Osteocyte (in vitro differentiated cells): ENCODE data around the gene DDIAS. TPM values are rescaled to one million over a fixed set of nuclear protein-coding genes. Genes with fewer than 3 reads are reported as not detected.
A peak's percentile ranks its signal among the peaks of the same experiment; 100 is the strongest.
"Not testable (repeated sequence)": the region's sequence is repeated elsewhere in the genome, so short reads cannot be mapped to it uniquely, and the experiment has no call there.

Source experiments
- DNase-seq: peaks from one replicate; pipeline ENCODE4 v3.0.0; 2021; ENCODE audit warnings: mixed read lengths; ENCODE audit not compliant: unreplicated experiment; ENCODE audit errors: extremely low spot score
- H3K27ac Mint-ChIP-seq: one replicate; pipeline ENCODE4 v1.8.0; 2021; ENCODE audit warnings: mild to moderate bottlenecking, mixed read lengths; ENCODE audit not compliant: unreplicated experiment
- H3K27me3 Mint-ChIP-seq: one replicate; pipeline ENCODE4 v1.8.0; 2021; ENCODE audit warnings: mixed read lengths; ENCODE audit not compliant: unreplicated experiment
- H3K36me3 Mint-ChIP-seq: one replicate; pipeline ENCODE4 v1.8.0; 2021; ENCODE audit warnings: mixed read lengths; ENCODE audit not compliant: unreplicated experiment
- H3K4me1 Mint-ChIP-seq: one replicate; pipeline ENCODE4 v1.8.0; 2021; ENCODE audit warnings: mixed read lengths; ENCODE audit not compliant: unreplicated experiment
- H3K4me3 Mint-ChIP-seq: one replicate; pipeline ENCODE4 v1.8.0; 2021; ENCODE audit warnings: mild to moderate bottlenecking, moderate library complexity, mixed read lengths; ENCODE audit not compliant: unreplicated experiment
- H3K9me3 Mint-ChIP-seq: one replicate; pipeline ENCODE4 v1.8.0; 2021; ENCODE audit warnings: mixed read lengths; ENCODE audit not compliant: unreplicated experiment
- long read RNA-seq: library from polyadenylated mRNA; unstranded; transcript quantifications from one replicate; pipeline ENCODE4 v2.0.0, GENCODE V29; 2021
- total RNA-seq: library from RNA; stranded (reverse); gene quantifications from 2 replicates; pipeline ENCODE4 v1.2.1, GENCODE V29; 2021
- TF ChIP-seq, protein P1 (sequence below): fragments of 200-600 bp; sonication (generic); IDR thresholded peaks from 2 replicates; pipeline ENCODE4 v1.5.0; 2021; ENCODE audit warnings: antibody characterized with exemption, mild to moderate bottlenecking, moderate library complexity

DDIAS gene, protein sequence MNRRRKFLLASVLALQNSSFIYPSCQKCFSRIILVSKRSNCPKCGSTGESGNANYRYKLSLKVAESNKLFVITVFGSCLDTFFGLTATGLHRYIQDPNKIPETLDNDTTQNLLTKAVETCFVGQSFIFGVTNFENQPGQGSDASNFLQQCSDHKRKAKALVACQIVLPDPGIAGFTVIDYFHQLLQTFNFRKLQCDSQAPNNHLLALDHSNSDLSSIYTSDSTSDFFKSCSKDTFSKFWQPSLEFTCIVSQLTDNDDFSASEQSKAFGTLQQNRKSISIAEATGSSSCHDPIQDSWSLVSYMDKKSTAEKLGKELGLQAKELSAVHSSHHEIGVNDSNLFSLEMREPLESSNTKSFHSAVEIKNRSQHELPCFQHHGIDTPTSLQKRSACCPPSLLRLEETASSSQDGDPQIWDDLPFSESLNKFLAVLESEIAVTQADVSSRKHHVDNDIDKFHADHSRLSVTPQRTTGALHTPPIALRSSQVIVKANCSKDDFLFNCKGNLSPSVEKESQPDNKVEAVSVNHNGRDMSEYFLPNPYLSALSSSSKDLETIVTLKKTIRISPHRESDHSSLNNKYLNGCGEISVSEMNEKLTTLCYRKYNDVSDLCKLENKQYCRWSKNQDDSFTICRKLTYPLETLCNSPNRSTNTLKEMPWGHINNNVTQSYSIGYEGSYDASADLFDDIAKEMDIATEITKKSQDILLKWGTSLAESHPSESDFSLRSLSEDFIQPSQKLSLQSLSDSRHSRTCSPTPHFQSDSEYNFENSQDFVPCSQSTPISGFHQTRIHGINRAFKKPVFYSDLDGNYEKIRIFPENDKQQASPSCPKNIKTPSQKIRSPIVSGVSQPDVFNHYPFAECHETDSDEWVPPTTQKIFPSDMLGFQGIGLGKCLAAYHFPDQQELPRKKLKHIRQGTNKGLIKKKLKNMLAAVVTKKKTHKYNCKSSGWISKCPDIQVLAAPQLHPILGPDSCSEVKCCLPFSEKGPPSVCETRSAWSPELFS
- total RNA-seq, result 2.5 and 2.9 TPM in 2 replicates
- long read RNA-seq, transcript DDIAS-211 (6 exons, 3,533 nt), result major isoform, 7 of 12 reads
- long read RNA-seq, partial matches to known transcripts, result 0 of 12 reads
- long read RNA-seq, other reads (novel, unspliced or antisense), result 1 of 12 reads

DNA sequence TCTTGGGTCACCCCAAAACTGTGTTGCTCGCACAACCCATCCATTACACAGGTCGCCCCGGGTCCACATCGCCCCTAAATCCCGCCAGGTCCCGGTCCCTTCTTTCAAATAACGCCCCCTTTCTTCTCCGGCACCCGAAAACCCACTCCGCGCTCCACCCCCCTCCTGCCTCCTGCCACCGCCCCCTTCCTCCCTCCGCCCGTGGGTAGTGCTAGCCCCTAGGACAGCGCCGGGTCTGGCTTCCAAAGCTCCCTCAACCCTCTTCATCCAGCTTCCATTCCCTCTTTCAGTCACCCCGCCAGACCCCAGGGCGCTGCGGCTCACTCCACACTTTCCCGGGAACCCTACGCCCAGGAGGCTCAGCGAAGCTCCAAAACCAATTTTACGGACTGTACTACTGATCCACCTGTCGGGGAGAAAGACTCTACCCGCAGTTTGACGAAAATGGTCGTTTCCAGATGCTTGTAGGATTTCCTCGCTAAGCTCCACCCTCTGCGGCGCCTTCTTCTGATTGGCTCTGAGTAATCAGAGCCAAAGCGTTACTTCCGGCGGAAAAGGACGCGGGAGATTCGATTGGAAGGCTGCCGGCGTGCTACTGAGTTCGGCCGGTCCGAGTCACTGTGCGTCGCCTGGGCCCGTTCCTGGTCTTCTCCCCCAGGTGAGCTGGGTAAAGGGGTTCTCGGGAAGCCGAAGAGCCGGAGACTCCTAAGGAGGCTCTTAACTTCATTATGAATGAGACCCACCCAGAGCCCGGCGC lies at the start of gene DDIAS:
Gene DDIAS, plus strand, starts transcription at position 572 of the 757 bp plus-strand sequence. CDS start 13,003 bp downstream, outside the sequence.
- Mint-ChIP-seq H3K36me3 (no peaks in the 10 kb centered on the region), H3K27me3 (no peaks in the 10 kb centered on the region), H3K27ac (peak within 1 kb of the TSS; percentile 96), H3K4me3 (peak within 1 kb of the TSS; percentile 99), H3K9me3 (no peaks in the 10 kb centered on the region), H3K4me1 (peaks cover 22% of the 10 kb centered on the region)
- TF ChIP-seq, protein P1, sequence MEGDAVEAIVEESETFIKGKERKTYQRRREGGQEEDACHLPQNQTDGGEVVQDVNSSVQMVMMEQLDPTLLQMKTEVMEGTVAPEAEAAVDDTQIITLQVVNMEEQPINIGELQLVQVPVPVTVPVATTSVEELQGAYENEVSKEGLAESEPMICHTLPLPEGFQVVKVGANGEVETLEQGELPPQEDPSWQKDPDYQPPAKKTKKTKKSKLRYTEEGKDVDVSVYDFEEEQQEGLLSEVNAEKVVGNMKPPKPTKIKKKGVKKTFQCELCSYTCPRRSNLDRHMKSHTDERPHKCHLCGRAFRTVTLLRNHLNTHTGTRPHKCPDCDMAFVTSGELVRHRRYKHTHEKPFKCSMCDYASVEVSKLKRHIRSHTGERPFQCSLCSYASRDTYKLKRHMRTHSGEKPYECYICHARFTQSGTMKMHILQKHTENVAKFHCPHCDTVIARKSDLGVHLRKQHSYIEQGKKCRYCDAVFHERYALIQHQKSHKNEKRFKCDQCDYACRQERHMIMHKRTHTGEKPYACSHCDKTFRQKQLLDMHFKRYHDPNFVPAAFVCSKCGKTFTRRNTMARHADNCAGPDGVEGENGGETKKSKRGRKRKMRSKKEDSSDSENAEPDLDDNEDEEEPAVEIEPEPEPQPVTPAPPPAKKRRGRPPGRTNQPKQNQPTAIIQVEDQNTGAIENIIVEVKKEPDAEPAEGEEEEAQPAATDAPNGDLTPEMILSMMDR, result no peak
- peak; percentile 95 for DNase-seq

DNA sequence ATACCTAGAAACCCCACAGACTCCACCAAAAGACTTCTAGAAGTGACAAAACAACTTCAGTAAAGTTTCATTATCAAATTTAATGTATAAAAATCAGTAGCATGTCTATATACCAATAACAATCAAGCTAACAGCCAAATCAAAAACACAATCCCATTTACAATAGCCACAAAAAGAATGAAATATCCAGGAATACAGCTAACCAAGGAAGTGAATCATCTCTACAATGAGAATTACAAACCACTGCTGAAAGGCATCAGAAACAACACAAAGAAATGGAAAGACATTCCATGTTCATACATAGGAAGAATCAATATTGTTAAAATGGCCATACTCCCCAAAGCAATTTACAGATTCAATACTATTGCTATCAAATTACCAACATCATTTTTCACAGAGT lies 47.3 kb upstream of the DDIAS start:
- no peaks in the 10 kb centered on the region for H3K27me3 Mint-ChIP-seq
- DNase-seq, result no peak
- peaks cover 3% of the 10 kb centered on the region for H3K36me3 Mint-ChIP-seq
- H3K4me1 Mint-ChIP-seq, result peaks cover 38% of the 10 kb centered on the region
- no peak overlapping the region for H3K4me3 Mint-ChIP-seq
- H3K9me3 Mint-ChIP-seq, result no peaks in the 10 kb centered on the region
- TF ChIP-seq, protein P1, result no peak
- no peak overlapping the region for H3K27ac Mint-ChIP-seq

DNA sequence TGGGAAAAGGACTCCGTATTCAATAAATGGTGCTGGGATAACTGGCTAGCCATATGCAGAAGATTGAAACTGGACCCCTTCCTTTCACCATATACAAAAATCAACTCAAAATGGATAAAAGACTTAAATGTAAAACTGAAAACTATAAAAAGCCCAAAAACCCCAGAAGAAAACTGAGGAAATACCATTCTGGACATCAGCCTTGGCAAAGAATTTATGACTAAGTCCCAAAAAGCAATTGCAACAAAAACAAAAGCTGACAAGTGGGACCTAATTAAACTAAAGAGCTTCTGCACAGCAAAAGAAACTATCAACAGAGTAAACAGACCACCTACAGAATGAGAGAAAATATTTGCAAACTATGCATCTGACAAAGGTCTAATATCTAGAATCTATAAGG lies 46.6 kb upstream of the DDIAS start:
- peaks cover 44% of the 10 kb centered on the region for H3K4me1 Mint-ChIP-seq
- DNase-seq, H3K9me3 Mint-ChIP-seq, H3K27ac Mint-ChIP-seq, H3K4me3 Mint-ChIP-seq, H3K36me3 Mint-ChIP-seq, H3K27me3 Mint-ChIP-seq: not testable (repeated sequence)

DNA sequence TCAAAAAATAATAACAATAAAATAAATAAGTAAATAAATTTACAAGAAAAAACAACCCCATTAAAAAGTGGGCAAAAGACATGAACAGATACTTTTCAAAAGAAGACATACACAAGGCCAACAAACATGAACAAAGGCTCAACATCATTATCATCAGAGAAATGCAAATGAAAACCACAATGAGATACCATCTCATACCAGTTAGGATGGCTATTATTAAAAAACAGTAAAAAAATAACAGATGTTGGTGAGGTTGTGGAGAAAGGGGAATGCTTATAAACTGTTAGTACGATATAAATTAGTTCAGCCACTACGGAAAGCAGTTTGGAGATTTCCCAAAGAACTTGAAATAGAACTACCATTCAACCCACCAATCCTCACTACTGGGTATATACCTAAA lies 45.9 kb upstream of the DDIAS start:
- DNase-seq, result no peak
- no peak overlapping the region for H3K27ac Mint-ChIP-seq
- no peaks in the 10 kb centered on the region for H3K27me3 Mint-ChIP-seq
- peaks cover 45% of the 10 kb centered on the region for H3K4me1 Mint-ChIP-seq
- no peaks in the 10 kb centered on the region for H3K9me3 Mint-ChIP-seq
- H3K4me3 Mint-ChIP-seq, result no peak overlapping the region
- TF ChIP-seq, protein P1, result no peak
- no peaks in the 10 kb centered on the region for H3K36me3 Mint-ChIP-seq

DNA sequence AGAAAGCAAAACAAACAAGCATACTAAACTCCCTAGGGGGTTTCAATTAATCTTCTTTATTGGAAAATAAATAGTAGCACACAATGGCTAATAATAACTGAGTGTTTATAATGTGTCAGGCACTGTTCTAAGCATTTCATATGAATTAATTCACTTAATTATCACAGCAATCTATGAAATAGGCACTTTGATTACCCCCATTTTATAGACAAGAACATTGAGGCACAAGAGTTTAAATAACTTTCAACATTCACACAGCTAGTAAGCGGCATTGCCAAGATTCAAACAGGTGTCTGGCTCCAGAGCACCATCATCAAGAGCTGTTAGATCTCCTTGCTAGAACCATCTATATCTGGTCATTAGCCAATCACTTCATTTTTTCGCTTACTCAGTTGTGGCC lies 44.4 kb upstream of the DDIAS start:
- TF ChIP-seq, protein P1, result no peak
- Mint-ChIP-seq H3K36me3 (no peaks in the 10 kb centered on the region), H3K27me3 (no peaks in the 10 kb centered on the region), H3K4me1 (peaks cover 45% of the 10 kb centered on the region), H3K9me3 (no peaks in the 10 kb centered on the region), H3K4me3 (no peak overlapping the region), H3K27ac (no peak overlapping the region)
- DNase-seq, result no peak
